ENCODE results near the gene OR4P4. TPM values are rescaled to one million over a fixed set of nuclear protein-coding genes. Genes with fewer than 3 reads are reported as not detected.

Gene OR4P4
- total RNA-seq, 6 experiments from 2014 or later: not detected

DNA sequence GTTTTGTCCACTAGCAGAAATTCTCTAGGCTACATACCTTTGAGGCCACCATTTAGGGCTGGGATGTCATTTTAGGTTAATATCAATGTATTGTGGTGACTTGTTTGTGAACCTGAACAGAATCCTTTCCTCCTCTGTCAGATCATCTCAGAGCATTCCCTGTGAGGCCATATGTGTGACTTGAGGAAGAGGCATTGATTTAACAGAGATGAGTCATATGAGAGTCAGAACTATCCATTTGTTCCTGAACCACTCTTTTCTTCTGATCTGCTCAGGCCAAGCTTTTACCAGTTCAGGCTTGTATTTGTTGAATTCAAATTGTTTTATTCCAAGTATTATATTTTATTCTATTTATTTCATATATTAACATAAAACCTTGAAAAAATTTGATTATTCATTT, 20.2 kb downstream of the OR4P4 start:
- Mint-ChIP-seq H3K36me3 (ENCODE audit: low read depth) (no peaks in the 10 kb centered on the region), H3K27me3 (ENCODE audit: insufficient read depth) (no peaks in the 10 kb centered on the region), H3K9me3 (peaks cover 6% of the 10 kb centered on the region; the same call in 1 of the 2 replicates), H3K4me1 (ENCODE audit: low read depth) (no peaks in the 10 kb centered on the region), H3K27ac (no peak overlapping the region), H3K4me3 (no peak overlapping the region)
- TF ChIP-seq CTCF (IDR thresholded peaks at IDR 0.05): no peak
- DNase-seq: no peak

DNA sequence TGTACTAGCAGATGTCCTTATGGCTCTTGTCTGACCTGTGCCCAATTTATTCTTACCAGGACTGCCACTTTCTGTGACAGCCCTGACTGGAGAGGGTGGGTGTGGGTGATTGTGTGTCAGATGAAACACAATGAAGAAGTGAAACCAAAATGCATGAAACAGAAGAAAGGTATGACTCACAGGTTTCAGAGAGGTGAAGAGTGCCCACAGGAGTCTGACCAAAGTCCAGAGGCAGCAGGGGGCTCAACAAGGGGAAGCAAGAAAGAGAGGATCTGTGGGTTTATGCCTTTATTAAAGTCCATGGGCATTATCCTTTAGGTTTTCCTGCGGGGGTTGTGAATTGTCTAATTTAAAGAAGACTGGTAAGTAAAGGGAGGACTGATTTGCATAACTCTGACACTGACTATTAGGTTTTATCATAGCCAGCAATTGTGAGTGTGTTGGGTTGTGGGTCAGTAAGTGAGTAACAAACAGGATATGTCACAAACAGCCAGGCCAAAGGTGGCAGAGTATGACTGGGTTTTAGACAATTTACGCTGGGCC, 23.2 kb downstream of the OR4P4 start:
- no peak for DNase-seq
- H3K27me3 Mint-ChIP-seq (ENCODE audit: insufficient read depth): no peaks in the 10 kb centered on the region
- no peak for TF ChIP-seq CTCF (IDR thresholded peaks at IDR 0.05)
- H3K9me3 Mint-ChIP-seq: no peaks in the 10 kb centered on the region; the same call in 1 of the 2 replicates
- no peak overlapping the region for H3K27ac Mint-ChIP-seq
- no peak overlapping the region for H3K4me3 Mint-ChIP-seq
- H3K4me1 Mint-ChIP-seq (ENCODE audit: low read depth): no peaks in the 10 kb centered on the region
- no peaks in the 10 kb centered on the region for H3K36me3 Mint-ChIP-seq (ENCODE audit: low read depth)

DNA sequence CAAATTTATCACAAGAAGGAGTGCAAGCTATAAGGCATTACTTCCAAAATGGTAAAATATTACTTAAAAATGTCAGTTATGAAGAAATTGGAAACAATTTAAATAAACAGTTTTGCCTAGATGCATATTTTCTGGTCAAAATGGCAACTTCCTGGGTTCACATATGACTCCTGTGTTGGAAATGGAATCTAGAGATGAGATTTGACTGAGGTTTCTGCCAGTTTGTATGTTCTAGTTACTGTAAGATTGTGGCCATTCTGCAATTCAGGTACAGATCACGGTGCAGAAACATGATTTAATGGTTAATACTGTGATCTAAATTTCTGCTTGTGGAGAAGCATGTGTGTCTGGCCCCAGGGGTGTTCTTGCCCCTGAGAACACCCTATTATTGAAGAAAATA, 23.7 kb downstream of the OR4P4 start:
- no peaks in the 10 kb centered on the region for H3K27me3 Mint-ChIP-seq (ENCODE audit: insufficient read depth)
- H3K4me3 Mint-ChIP-seq: no peak overlapping the region
- no peak for TF ChIP-seq CTCF (IDR thresholded peaks at IDR 0.05)
- DNase-seq: no peak
- no peak overlapping the region for H3K27ac Mint-ChIP-seq
- H3K4me1 Mint-ChIP-seq (ENCODE audit: low read depth): no peaks in the 10 kb centered on the region
- H3K36me3 Mint-ChIP-seq (ENCODE audit: low read depth): no peaks in the 10 kb centered on the region
- H3K9me3 Mint-ChIP-seq: no peaks in the 10 kb centered on the region; the same call in 1 of the 2 replicates

GRCh38 chr11:55661901-55662300, 27.0 kb downstream of the OR4P4 start, which contains the start of gene OR4C6:
OR4C6 (plus strand) TSS chr11:55662201; CDS start chr11:55665167, 2,966 bp downstream.
- no peaks in the 10 kb centered on the region for H3K36me3 Mint-ChIP-seq (ENCODE audit: low read depth)
- DNase-seq: no peak
- TF ChIP-seq CTCF (IDR thresholded peaks at IDR 0.05): no peak
- no peaks in the 10 kb centered on the region for H3K27me3 Mint-ChIP-seq (ENCODE audit: insufficient read depth)
- H3K27ac Mint-ChIP-seq: no peak within 1 kb of the TSS
- H3K4me3 Mint-ChIP-seq: no peak within 1 kb of the TSS
- 0 out of 2 replicates have a peak, but pooled peaks cover 4% of the 10 kb centered on the region for H3K9me3 Mint-ChIP-seq
- no peaks in the 10 kb centered on the region for H3K4me1 Mint-ChIP-seq (ENCODE audit: low read depth)

DNA sequence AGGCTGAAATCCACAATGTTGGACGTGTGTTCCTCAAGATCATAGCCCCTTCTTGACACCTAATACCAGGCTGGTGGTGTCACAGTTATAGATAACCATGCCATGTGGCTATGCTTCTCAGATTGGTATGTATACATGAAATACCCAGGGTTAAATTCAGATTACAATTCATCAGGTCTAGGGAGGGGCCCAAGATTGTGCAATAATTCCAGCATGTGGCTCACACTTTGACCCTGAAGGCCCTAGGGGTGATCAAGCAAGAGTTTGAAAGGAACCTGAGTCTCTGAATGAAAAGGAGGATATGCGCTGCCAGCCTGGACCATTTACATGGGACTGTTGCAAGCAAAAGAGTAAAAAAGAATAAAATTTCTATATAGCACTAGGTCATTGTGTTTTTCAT, 34.5 kb downstream of the OR4P4 start:
- H3K4me1 Mint-ChIP-seq (ENCODE audit: low read depth): no peaks in the 10 kb centered on the region
- H3K27me3 Mint-ChIP-seq (ENCODE audit: insufficient read depth): no peaks in the 10 kb centered on the region
- no peak overlapping the region for H3K27ac Mint-ChIP-seq
- no peaks in the 10 kb centered on the region for H3K36me3 Mint-ChIP-seq (ENCODE audit: low read depth)
- no peak for TF ChIP-seq CTCF (IDR thresholded peaks at IDR 0.05)
- 0 out of 2 replicates have a peak, but pooled peaks cover 4% of the 10 kb centered on the region for H3K9me3 Mint-ChIP-seq
- no peak for DNase-seq
- H3K4me3 Mint-ChIP-seq: no peak overlapping the region

All from HFFc6 (cell line).